Superior temporal gyrus (tissue), 1 donor: Measurements from ENCODE around the gene LAMA5.

Experiments used
- DNase-seq: peaks from one replicate; pipeline ENCODE4 v3.0.0-alpha.2; 2016; ENCODE audit errors: extremely low spot score

The LAMA5 gene

GRCh38 chr20:62287759-62288534 is 79.2 kb downstream of the LAMA5 start:
- no peak for DNase-seq

- DNase-seq = no peak
Measured at GRCh38 chr20:62287129-62287528, 80.0 kb downstream of the LAMA5 start.

GRCh38 chr20:62286493-62287064 is 80.5 kb downstream of the LAMA5 start:
- no peak for DNase-seq

- DNase-seq = no peak
Measured at GRCh38 chr20:62285722-62286121, 81.4 kb downstream of the LAMA5 start.

GRCh38 chr20:62285151-62285550 is 82.0 kb downstream of the LAMA5 start:
- DNase-seq = no peak

GRCh38 chr20:62284448-62284847 is 82.7 kb downstream of the LAMA5 start:
- DNase-seq = no peak

- DNase-seq = no peak
Measured at GRCh38 chr20:62282877-62283503, 84.1 kb downstream of the LAMA5 start.

- DNase-seq = no peak
Measured at GRCh38 chr20:62282103-62282502, 85.0 kb downstream of the LAMA5 start.

GRCh38 chr20:62281161-62281933 is 85.8 kb downstream of the LAMA5 start:
- no peak for DNase-seq

- no peak for DNase-seq
Measured at GRCh38 chr20:62280303-62280702, 86.8 kb downstream of the LAMA5 start.

GRCh38 chr20:62277253-62277652 is 89.9 kb downstream of the LAMA5 start:
- DNase-seq = no peak

- DNase-seq = peak; percentile 18
Measured at GRCh38 chr20:62276439-62276838, 90.7 kb downstream of the LAMA5 start.

- DNase-seq = no peak
Measured at GRCh38 chr20:62275219-62275618, 91.9 kb downstream of the LAMA5 start.

GRCh38 chr20:62274332-62274950 is 92.7 kb downstream of the LAMA5 start:
- DNase-seq = peak; percentile 46

- DNase-seq = peak; percentile 23
Measured at GRCh38 chr20:62273416-62273815, 93.7 kb downstream of the LAMA5 start.

GRCh38 chr20:62272200-62272599 is 94.9 kb downstream of the LAMA5 start:
- DNase-seq = no peak

- DNase-seq = no peak
Measured at GRCh38 chr20:62269871-62270270, 97.2 kb downstream of the LAMA5 start.

GRCh38 chr20:62269378-62269777 is 97.7 kb downstream of the LAMA5 start:
- DNase-seq = no peak

- no peak for DNase-seq
Measured at GRCh38 chr20:62268228-62268900, 98.7 kb downstream of the LAMA5 start.

- DNase-seq = peak; percentile 40
Measured at GRCh38 chr20:62267543-62267942, 99.6 kb downstream of the LAMA5 start.

- no peak for DNase-seq
Measured at GRCh38 chr20:62266851-62267250, 100.3 kb downstream of the LAMA5 start.
